HL-60 (cell line): ENCODE measurements around the gene ATP10A.

ENCODE experiments used
- POLR2AphosphoS5 ChIP-seq: IDR thresholded peaks from 2 replicates; pipeline ENCODE4 v1.6.1; 2012; ENCODE audit warnings: low read depth
- SPI1 ChIP-seq: IDR thresholded peaks from 2 replicates; pipeline ENCODE4 v1.6.1; 2012; ENCODE audit warnings: low read depth, mild to moderate bottlenecking, borderline replicate concordance
- TF ChIP-seq, protein P1 (sequence below): IDR thresholded peaks from one replicate; pipeline ENCODE4 v1.5.1; 2011; ENCODE audit warnings: low read length, control low read depth, inconsistent platforms; ENCODE audit not compliant: insufficient read depth
- TF ChIP-seq, protein P2 (sequence below): IDR thresholded peaks from 2 replicates; pipeline ENCODE4 v1.6.1; 2012; ENCODE audit warnings: low read depth; ENCODE audit not compliant: insufficient replicate concordance

DNA sequence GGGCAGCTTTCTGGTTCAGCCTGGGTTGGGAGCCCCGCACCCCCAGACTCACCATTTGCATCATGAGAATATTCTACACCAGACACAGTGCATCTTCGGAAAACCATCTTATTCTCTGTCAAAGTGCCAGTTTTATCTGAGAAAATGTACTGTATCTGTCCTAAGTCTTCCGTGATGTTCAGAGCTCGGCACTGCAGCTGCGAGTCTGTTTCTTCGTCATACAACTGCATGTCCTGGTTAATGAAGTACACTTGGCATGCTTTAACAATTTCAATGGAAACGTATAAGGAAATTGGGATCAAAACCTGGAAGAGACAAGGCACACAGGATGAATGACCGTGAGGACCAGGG is 141.5 kb downstream of the ATP10A start:
- TF ChIP-seq, protein P1, sequence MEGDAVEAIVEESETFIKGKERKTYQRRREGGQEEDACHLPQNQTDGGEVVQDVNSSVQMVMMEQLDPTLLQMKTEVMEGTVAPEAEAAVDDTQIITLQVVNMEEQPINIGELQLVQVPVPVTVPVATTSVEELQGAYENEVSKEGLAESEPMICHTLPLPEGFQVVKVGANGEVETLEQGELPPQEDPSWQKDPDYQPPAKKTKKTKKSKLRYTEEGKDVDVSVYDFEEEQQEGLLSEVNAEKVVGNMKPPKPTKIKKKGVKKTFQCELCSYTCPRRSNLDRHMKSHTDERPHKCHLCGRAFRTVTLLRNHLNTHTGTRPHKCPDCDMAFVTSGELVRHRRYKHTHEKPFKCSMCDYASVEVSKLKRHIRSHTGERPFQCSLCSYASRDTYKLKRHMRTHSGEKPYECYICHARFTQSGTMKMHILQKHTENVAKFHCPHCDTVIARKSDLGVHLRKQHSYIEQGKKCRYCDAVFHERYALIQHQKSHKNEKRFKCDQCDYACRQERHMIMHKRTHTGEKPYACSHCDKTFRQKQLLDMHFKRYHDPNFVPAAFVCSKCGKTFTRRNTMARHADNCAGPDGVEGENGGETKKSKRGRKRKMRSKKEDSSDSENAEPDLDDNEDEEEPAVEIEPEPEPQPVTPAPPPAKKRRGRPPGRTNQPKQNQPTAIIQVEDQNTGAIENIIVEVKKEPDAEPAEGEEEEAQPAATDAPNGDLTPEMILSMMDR, result no peak
- no peak for TF ChIP-seq SPI1
- TF ChIP-seq, protein P2, sequence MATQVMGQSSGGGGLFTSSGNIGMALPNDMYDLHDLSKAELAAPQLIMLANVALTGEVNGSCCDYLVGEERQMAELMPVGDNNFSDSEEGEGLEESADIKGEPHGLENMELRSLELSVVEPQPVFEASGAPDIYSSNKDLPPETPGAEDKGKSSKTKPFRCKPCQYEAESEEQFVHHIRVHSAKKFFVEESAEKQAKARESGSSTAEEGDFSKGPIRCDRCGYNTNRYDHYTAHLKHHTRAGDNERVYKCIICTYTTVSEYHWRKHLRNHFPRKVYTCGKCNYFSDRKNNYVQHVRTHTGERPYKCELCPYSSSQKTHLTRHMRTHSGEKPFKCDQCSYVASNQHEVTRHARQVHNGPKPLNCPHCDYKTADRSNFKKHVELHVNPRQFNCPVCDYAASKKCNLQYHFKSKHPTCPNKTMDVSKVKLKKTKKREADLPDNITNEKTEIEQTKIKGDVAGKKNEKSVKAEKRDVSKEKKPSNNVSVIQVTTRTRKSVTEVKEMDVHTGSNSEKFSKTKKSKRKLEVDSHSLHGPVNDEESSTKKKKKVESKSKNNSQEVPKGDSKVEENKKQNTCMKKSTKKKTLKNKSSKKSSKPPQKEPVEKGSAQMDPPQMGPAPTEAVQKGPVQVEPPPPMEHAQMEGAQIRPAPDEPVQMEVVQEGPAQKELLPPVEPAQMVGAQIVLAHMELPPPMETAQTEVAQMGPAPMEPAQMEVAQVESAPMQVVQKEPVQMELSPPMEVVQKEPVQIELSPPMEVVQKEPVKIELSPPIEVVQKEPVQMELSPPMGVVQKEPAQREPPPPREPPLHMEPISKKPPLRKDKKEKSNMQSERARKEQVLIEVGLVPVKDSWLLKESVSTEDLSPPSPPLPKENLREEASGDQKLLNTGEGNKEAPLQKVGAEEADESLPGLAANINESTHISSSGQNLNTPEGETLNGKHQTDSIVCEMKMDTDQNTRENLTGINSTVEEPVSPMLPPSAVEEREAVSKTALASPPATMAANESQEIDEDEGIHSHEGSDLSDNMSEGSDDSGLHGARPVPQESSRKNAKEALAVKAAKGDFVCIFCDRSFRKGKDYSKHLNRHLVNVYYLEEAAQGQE, result no peak
- no peak for TF ChIP-seq POLR2AphosphoS5
